Measurements from ENCODE around the gene ASTL. TPM values are rescaled to one million over a fixed set of nuclear protein-coding genes. Genes with fewer than 3 reads are reported as not detected.

ASTL gene
- total RNA-seq, 1 experiment from 2014 or later: 0.34 TPM

DNA sequence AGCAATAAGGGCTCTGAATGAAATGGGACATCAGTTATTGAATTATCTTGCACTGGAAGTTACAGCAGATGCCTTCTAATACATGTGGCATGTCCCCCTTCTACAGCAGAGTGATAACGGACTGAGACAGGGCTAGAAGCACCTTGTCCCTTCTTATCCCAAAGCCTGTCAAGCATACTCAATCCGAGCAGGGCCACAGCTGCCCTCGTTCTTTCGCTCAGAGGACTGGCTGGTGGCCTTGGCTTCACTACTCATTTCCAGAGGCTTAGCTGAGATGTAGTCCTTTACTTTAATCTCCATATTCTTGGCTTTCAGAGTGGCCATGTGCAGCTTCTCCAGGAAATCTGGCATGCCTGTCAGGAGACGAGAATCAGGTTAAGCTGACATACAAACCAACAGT, 48.3 kb upstream of the ASTL start:
- H4K20me1 ChIP-seq (ENCODE audit: insufficient read depth): no peaks in the 10 kb centered on the region; the same call in 1 of the 2 replicates
- no peaks in the 10 kb centered on the region for H3K4me1 ChIP-seq (ENCODE audit: control insufficient read depth in 1 of 2, insufficient read depth in 2 of 2, low read length in 2 of 2)
- no peaks in the 10 kb centered on the region for H3K9me2 ChIP-seq (ENCODE audit: insufficient read depth)
- CTCF ChIA-PET: no interaction called here
- no TSS peak for BruUV-seq (replicated peaks)
- POLR2A ChIA-PET: no interaction called here
- no peaks in the 10 kb centered on the region for H3K9me3 ChIP-seq (ENCODE audit: control insufficient read depth in 1 of 2, insufficient read depth in 1 of 2, low read depth in 1 of 2, low read length in 2 of 2)
- H3K27ac ChIP-seq (ENCODE audit: low read depth, low read length): no peak overlapping the region
- H3K4me3 ChIP-seq (replicated peaks in 1 of 2; ENCODE audit: low read depth in 1 of 2, low read length in 2 of 2): no peak overlapping the region
- H2AFZ ChIP-seq (ENCODE audit: low read depth, low read length, poor library complexity, severe bottlenecking): no peak overlapping the region
- peaks cover 30 to 42% of the 10 kb centered on the region in 2 experiments; a peak in 3 of 4 replicates for H3K36me3 ChIP-seq (ENCODE audit: control insufficient read depth in 1 of 2, insufficient read depth in 2 of 2, low read length in 2 of 2)
- H3K79me2 ChIP-seq (ENCODE audit: insufficient read depth, low read length): peaks cover 17% of the 10 kb centered on the region
- no peak for TF ChIP-seq SRF (IDR thresholded peaks at IDR 0.05; ENCODE audit: low read depth)
- TF ChIP-seq, protein P1, sequence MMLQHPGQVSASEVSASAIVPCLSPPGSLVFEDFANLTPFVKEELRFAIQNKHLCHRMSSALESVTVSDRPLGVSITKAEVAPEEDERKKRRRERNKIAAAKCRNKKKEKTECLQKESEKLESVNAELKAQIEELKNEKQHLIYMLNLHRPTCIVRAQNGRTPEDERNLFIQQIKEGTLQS (IDR thresholded peaks at IDR 0.05): no peak
- TF ChIP-seq EZH2 (IDR thresholded peaks at IDR 0.05): no peak
- no peak for TF ChIP-seq SP1 (IDR thresholded peaks at IDR 0.05; ENCODE audit: low read depth)
- no peak for TF ChIP-seq JUND (IDR thresholded peaks at IDR 0.05)
- no peak for TF ChIP-seq FOSL1 (IDR thresholded peaks at IDR 0.05; ENCODE audit: low read depth)
- no peak for TF ChIP-seq ZNF274 (IDR thresholded peaks at IDR 0.05; ENCODE audit: low read depth, low read length)
- TF ChIP-seq TCF7L2 (IDR thresholded peaks at IDR 0.05; ENCODE audit: borderline replicate concordance, extremely low read depth, insufficient read depth, insufficient read length): no peak
- TF ChIP-seq, protein P2, sequence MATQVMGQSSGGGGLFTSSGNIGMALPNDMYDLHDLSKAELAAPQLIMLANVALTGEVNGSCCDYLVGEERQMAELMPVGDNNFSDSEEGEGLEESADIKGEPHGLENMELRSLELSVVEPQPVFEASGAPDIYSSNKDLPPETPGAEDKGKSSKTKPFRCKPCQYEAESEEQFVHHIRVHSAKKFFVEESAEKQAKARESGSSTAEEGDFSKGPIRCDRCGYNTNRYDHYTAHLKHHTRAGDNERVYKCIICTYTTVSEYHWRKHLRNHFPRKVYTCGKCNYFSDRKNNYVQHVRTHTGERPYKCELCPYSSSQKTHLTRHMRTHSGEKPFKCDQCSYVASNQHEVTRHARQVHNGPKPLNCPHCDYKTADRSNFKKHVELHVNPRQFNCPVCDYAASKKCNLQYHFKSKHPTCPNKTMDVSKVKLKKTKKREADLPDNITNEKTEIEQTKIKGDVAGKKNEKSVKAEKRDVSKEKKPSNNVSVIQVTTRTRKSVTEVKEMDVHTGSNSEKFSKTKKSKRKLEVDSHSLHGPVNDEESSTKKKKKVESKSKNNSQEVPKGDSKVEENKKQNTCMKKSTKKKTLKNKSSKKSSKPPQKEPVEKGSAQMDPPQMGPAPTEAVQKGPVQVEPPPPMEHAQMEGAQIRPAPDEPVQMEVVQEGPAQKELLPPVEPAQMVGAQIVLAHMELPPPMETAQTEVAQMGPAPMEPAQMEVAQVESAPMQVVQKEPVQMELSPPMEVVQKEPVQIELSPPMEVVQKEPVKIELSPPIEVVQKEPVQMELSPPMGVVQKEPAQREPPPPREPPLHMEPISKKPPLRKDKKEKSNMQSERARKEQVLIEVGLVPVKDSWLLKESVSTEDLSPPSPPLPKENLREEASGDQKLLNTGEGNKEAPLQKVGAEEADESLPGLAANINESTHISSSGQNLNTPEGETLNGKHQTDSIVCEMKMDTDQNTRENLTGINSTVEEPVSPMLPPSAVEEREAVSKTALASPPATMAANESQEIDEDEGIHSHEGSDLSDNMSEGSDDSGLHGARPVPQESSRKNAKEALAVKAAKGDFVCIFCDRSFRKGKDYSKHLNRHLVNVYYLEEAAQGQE (IDR thresholded peaks at IDR 0.05; ENCODE audit: low read depth): no peak
- TF ChIP-seq RAD21 (IDR thresholded peaks at IDR 0.05; ENCODE audit: low read depth): no peak
- TF ChIP-seq, protein P3, sequence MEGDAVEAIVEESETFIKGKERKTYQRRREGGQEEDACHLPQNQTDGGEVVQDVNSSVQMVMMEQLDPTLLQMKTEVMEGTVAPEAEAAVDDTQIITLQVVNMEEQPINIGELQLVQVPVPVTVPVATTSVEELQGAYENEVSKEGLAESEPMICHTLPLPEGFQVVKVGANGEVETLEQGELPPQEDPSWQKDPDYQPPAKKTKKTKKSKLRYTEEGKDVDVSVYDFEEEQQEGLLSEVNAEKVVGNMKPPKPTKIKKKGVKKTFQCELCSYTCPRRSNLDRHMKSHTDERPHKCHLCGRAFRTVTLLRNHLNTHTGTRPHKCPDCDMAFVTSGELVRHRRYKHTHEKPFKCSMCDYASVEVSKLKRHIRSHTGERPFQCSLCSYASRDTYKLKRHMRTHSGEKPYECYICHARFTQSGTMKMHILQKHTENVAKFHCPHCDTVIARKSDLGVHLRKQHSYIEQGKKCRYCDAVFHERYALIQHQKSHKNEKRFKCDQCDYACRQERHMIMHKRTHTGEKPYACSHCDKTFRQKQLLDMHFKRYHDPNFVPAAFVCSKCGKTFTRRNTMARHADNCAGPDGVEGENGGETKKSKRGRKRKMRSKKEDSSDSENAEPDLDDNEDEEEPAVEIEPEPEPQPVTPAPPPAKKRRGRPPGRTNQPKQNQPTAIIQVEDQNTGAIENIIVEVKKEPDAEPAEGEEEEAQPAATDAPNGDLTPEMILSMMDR (IDR thresholded peaks at IDR 0.05 in 2 of 3, conservative IDR thresholded peaks at IDR 0.05 in 1 of 3; ENCODE audit: borderline replicate concordance in 1 of 3, insufficient read depth in 1 of 3, low read depth in 2 of 3, low read length in 2 of 3): no peak
- no peak for TF ChIP-seq CEBPB (IDR thresholded peaks at IDR 0.05; ENCODE audit: low read depth)
- no peak for TF ChIP-seq POLR2A (IDR thresholded peaks at IDR 0.05; ENCODE audit: borderline replicate concordance, extremely low read depth, insufficient read depth, insufficient read length)
- TF ChIP-seq, protein P4, sequence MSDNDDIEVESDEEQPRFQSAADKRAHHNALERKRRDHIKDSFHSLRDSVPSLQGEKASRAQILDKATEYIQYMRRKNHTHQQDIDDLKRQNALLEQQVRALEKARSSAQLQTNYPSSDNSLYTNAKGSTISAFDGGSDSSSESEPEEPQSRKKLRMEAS (IDR thresholded peaks at IDR 0.05): no peak
- no peak for TF ChIP-seq CBX3 (IDR thresholded peaks at IDR 0.05; ENCODE audit: low read depth)
- ATAC-seq (no peak), DNase-seq (ENCODE audit: low read depth, low spot score) (no peak)
- H3K27me3 ChIP-seq (ENCODE audit: insufficient read depth, low read length): no peaks in the 10 kb centered on the region
- intact Hi-C loops (cut with micrococcal nuclease): no loop called here
- H3K9ac ChIP-seq (ENCODE audit: low read length): no peak overlapping the region
- RAD21 ChIA-PET (ENCODE audit: low non-redundant PET in 1 of 2, low total read pairs in 2 of 2, uncharacterized antibody in 2 of 2, unreplicated experiment in 2 of 2): no interaction called here
- no peak overlapping the region for H3K4me2 ChIP-seq (ENCODE audit: low read length)
